Measurements from ENCODE around the gene MIER2.

Gene MIER2

DNA sequence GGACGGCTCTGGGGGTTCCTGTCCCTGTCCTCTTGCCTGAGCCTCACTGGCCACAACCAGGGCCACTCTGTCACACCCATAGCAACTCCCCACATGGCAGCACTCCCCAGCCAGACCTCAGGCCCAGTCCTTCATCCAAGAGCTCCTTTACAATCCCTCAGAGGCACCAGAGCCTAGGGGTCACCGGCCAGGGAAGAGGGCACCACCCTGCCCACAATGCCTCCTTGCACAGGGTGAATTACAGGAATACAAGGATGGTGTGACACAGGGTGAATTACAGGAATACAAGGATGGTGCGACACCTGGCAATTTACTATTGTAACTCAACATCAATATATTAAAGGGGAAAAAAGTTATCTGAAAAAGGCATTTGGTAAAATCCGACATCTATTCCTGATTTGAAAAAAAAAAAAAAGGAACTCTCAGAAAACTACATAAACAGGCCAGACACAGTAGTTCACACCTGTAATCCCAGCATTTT lies 16.5 kb downstream of the MIER2 start:
- no peak for DNase-seq

DNA sequence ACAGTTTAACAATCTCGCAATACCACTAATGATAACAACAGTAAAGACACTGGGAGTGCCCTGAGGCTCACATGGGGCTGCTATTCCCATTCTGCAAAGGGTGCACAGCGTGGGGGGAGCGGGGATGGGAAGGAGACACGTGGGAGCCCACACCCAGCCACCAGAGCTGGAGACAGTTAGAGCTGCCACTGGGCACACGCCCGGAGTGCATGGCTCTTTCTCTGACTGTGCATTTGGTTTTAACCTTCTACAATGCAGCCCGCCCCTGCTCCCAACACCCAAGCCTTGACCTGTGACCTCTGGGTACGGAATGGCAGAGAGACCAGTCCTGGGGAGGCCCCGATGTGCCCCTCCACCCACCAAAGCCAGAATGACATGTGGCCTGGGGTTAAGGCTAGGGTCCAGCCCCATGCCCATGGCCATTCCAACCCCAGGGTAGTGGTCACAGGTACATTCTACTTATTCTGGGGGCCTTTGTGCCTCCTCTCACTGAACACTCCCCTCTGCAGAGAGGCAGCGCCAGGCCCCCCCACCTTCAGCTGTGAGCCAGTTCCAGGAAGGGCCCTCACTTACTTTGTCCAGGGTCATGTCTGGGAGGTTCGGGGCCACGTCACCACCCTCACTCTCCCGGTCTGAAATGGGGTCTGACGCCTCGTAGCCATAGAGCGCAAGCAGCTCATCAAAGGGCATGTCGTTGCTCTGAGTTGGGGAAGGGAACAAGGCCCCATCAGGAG lies 17.1 kb downstream of the MIER2 start:
- no peak for DNase-seq

DNA sequence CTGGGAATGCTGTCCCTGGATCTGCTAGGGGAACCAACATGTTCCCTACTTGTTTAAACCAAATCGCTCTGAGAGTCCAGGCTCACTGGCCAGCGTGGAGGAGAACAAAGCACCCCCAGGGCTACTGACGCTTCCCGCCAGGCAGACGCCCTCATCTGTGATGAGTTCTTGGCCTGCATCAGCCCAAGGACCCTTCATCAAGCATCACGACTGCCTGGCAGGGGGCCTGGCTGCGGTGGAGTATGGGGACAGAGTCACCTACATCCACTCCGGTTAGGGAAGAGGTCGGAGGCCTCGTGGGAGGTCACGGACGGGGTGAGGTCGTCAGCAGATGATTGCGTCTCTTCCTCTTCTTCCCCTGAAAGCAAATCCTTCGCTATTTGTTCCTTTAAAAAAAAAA lies 17.7 kb downstream of the MIER2 start:
- DNase-seq: no peak

DNA sequence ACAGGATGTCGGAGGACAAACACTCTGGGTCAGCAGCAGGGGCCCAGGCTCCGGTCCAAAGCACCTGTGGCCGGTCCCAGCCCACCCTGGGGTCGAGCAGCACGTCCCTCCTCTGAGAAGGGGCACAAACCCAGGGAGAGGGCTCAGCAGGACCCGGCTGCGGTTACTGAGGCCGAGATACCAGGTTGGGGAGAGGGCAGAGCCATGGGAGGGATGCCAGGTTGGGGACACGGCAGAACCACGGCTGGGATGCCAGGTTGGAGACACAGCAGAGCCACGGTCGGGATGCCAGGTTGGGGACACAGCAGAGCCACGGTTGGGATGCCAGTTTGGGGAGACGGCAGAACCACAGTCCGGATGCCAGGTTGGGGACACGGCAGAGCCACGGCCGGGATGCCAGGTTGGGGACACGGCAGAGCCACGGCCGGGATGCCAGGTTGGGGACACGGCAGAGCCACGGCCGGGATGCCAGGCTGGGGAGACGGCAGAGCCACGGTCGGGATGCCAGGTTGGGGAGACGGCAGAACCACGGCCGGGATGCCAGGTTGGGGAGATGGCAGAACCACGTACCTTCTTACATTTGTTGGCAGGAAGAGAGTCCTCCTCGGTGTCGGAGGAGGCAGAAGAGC lies 18.5 kb downstream of the MIER2 start:
- DNase-seq: no peak

DNA sequence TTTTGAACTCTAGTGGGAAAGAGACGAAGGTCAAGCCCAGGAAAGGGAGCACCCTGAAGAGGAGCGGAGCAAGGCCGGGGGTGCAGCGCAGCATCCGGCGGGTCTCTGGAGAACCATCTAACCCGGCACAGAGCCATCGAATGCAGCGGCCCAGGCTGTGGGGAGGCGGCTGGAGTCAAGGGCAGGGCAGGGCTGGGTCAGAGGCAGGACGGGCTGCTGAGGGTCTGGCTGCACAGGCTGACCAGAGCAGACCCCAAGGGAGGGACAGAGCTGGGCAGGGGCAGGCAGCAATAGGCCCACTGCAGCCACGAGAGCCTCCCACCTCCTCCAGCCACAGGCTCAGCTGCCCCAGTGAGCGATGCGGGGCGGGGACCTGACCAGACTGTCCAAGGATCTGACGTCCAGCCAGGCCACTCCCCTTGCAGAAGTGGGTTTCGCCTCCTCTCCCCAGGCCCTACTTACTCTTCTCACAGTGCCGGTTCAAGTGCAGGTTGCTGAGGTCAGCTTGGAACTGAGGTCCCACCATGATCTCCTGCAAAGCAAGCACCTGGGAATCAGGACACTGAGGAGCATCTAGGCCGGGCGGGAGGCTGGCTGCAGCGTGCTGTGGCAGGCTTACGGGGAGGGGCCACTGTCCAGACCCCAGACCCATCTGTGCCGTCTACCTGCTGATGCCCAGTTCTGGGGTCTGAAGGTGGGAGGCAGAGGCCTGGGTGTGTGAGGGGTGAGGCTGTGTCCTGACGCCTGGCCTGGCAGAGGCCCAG lies 19.2 kb downstream of the MIER2 start:
- no peak for DNase-seq

DNA sequence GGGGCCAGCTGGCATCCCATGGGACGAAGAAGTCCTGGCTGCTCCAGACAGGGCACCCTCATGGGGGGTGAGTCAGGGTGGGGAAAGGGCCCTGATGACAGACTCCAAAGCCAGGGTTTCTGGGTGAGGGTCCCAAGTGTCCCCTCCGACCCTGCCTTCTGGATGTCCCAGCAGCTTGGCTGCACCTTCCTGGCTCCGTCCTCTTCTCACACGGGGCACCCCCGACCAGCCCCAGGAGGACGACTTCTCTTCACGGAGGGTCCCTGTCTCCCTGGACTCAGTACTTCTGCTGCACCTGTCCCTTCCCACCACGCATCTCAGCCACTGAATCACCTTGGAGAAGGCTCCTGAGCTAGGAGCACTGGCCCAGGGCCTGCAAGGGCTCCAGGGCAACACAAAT lies 19.9 kb downstream of the MIER2 start:
- DNase-seq: no peak

DNA sequence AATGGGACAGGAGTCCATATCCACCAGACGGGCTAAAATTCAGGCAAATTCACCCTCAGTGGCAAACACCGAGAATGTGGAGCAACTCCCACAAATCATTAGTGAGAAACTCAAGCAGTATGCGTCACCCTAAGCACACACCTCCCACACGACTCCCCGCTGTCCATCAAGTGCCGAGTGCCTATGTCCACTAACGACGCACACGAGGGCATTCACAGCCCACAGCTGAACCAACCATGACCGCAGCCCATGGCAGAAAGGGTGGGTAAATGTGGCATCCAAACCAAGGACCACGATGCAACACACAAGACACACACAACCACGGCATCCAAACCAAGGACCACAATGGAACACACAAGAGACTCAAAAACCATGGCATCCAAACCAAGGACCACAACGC lies 22.0 kb downstream of the MIER2 start:
- no peak for DNase-seq

DNA sequence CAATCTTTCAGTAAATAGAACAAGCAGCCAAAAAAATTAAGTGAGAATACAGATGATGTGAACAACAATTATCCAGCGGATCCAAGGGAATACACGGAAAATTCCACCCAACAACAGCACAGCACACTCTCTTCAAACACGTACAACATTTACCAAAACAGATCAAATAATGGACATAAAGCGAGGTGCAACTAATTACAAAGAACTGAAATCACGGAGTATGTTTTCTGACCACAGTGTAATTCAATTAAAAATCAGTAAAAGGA lies 26.2 kb downstream of the MIER2 start:
- no peak for DNase-seq

DNA sequence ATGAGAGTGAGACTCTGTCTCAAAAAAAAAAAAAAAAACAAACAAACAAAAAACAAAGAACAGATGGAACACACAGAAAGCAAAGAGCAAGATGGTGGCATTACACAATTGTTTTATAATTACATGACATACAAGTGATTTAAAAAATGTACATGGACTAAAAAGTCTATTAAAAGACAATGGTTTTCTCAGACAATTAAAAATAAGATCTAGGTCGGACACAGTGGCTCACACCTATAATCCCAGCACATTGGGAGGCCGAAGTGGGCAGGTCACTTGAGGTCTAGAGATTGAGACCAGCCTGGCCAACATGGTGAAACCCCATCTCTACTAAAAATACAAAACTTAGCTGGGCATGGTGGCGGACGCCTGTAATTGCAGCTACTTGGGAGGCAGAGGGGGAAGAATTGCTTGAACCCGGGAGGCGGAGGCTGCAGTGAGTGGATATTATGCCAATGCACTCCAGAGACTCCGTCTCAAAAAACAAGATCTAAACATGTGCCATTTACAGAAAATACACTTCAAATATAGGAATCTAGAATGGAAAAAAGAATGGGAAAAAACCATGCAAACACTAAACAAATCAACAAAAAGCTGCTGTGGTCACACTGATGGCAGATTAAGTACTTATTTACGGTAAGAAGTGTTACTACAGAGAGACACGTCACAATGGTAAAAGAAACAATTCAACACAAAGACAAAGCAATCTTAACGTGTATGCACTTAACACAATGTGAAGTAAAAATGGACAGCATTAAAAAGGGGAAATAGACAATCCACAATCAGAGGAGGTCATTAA lies 26.7 kb downstream of the MIER2 start:
- no peak for DNase-seq

DNA sequence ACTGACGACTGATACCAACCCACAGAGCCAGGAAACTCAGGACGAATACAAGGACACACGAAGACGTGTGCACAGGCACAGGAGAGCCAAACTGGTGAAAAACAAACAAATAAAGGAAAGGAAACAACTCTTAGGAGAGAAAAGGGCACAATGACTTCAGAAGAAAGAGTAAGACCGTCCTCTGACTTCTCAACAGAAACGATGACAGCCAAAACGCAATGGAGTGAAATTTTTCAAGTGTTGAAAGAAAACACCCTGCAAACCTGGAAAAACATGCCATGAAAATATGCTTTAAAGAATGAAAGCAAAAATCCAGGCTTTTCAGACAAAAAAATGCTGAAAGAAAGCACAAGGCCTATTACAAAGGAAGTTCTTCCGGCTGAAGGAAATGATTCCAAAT lies 28.8 kb downstream of the MIER2 start:
- no peak for DNase-seq

DNA sequence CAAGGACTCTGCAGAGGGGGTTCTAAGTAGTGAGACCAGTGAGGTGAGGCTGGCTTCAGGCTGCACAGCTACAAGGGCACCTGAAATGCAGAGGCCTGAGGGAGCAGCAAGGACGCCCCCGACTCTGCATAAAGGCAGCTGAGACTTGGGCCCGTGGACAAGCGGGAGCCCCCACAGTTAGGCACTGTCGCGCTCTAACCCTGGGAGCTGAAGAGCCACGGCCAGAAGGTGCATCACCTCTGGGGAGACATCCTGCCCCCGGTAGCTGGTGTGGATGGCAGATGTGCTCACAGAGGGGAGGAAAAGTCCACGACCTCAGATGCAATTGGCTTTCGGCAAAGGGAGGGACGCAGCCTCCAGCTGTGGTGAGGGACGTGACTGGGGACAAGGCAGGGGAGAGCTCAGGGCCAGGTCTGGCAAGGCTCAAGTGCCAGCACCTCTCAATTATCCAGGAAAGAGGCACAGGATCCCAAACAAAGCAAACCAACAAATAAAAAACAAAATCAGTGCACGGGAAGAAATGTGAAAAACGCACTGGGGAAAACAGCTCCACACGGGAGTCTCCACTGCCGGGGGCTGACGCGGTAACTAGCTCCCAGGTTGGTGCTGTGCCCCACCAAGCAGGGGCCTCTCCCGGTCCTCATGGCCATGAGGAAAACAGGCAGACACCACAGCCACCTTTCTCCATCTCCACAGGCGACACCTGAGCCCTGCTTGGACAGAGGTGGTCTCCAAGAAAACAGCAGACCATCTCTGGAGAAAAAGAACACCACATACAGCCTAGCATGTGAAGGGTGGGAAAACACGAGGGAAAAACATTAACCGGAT lies 30.4 kb downstream of the MIER2 start:
- DNase-seq: no peak

DNA sequence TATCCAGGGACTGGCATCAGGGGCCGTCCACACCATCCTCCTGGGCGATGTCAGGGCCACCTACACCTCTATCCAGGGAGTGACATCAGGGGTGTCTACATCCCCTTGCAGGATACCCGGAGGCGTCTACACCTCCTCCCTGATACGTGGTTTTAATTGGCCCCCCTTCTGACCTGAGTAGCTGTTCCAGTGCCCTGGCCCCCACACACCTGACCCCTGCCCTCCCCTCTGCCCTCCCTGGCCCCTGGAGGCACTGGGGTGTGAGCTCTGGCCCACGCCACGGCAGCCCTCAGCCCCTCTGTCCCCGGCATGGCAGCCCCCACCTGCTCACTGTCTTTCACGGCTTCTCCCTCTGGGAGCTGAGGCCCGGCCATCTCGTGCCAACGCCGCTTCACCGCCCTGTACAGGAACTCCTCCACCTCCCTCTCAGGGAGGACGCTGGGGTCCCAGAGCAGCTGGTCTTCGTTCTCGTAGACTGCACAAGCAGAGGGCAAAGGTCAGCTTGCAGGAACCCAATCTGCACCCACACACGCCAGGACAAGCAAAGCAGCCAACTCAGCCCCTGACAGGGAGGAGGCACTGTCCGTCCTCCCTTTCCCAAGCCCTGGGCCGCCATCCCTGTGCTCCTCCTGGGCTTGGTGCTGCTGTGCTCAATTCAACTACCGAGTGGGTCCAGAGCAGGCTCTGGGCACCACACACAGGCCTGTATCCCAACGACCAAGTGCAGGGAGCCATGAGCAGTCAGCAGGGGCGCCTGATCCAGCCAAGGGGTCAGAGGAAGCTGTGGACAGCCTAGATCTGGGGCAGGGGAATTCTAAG lies 31.2 kb downstream of the MIER2 start:
- no peak for DNase-seq

DNA sequence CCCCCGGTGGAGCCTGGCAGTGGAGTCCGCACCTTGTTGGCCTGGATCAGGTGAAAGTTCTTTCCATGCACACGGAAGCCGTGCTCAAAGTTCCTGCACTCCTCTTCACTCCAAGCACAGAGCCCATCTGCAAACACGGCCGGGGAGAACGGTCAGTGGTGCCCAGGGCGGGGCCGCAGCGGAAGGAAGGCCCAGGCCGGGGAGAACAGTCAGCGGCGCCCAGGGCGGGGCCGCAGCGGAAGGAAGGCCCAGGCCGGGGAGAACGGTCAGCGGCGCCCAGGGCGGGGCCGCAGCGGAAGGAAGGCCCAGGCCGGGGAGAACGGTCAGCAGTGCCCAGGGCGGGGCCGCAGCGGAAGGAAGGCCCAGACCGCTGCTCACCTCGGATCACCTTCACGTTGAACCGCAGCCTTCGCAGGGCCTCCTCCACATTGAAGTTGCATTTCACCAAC lies 32.8 kb downstream of the MIER2 start:
- no peak for DNase-seq

DNA sequence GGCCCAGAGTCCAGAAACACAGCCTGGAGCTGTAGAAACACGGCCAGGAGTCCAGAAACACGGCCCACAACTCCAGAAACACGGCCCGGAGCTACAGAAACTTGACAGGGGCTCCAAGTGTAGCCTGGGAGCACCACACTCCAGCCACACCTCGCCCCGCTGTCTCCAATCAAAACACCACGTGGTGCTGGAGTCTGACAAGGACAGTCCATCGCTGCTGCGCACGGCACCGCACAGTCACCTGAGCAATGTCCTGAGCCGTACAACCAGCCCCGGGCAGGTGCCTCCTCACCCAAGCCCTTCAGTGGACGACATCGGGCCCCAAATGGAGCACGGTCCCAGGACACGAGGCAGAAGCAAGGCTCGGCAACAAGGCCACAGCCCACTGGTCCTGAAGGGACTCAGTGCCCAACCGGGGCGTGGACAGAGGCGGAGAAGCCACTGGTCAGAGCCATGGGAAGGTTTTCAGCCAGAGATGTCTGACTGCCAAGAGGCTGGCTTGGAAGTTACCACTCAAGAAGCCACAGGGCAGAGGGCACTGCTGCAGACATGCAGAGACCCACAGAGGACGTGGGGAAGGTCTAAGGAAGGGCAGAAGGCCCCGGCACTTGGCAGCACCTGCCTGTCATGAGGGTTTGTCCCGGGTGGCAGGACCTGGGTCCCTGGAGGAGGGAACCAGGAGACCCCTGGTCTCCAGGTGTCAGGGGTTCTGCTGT lies 33.7 kb downstream of the MIER2 start:
- no peak for DNase-seq

DNA sequence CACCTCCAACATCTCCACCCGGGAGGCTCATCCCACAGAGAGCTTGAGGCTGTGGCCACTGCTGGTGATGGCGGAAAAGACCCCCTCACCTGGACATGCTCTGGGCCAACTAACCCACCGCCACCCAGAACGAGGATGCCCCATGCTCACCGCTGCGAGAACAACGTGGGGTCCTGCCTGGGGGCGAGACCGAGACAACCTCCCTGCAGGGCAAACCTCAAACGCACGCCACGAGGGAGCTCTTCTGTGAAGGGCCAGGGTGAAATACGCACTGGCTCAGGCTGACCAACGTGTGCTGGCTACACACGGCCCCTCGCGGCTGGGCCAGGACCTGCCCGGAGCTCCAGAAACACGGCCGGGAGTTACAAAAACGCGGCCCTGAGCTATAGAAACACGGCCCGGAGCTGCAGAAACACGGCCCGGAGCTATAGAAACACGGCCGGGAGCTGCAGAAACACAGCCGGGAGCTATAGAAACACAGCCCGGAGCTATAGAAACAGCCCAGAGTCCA lies 34.4 kb downstream of the MIER2 start:
- no peak for DNase-seq

DNA sequence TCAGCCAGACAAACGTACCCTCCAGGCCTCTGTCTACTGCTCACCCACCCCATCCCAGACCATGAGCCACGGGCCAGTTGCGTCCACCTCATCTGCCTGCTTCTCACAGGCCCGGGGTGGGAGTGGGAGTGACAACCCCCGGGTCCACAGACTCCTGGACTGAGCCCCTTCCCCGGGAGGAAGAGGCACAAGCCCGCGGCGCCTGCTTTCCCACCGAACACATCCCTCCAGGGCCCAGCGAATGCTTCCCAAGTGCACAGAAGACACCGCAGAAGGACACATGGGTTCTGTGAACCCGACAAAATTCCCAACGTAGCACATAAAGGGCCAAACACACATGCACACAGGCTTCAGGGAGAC lies 35.4 kb downstream of the MIER2 start:
- no peak for DNase-seq

DNA sequence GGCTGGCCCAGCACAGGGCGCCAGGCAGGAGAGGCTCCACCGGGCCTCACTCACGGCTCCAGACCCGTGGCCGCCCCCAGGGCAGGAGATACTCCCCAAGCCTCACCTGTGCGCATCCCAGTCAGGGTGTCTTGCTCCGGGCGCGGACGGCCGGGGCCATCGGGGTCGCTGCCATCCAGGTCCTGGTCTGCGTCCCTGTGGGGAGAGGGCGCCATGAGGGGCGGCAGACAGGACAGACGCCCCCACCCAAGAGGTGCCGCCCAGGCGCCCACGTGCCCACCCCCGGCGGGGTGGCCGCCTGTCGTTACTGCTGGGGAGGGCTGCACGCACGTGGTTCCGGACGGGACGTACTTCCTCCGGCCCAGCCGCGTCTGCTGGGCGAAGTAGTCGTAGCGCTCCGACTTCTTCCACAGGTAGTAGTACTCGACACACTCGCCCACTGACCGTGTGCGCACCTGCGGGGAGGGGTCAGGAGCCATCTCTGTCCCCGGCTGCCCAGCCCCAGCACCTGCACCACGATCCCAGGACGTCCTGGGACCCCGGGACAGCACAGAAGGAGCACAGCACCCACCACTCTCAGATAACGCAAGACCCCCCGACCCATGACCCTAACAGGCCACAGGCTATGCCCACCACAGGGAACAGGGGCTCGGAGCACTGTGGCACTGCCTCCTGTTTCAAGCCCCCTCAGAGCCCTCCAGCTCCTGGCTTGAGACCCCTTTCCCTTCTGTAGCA lies 36.0 kb downstream of the MIER2 start:
- DNase-seq: no peak

DNA sequence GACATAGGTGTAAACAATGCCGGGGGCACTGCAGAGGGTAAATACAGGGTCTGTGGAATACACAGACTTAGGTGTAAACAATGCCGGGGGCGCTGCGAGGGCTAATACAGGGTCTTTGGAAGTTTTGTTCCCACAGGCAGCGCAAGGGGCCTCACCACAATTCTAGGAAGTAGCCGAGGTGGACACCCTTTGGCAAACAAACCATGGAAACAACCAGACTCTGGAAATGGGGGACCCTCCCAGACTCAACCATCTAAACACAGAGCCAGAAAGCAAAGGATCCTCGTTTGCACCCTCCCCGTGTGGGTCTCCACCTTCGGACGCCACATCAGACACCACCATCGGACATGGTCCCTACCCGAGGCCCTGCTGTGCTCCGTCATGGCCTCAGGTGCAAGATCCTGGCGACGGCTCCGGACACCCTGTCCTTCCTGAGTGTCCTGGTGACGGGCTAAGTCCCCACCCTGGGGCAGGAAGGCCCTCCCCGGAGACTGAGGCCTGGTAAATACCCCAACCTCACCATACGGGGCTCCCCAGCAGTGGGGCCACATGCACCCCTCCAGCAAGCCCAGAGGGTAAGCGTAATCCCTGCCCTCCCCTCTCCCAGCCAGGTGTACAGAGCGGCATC lies 36.7 kb downstream of the MIER2 start:
- no peak for DNase-seq

DNA sequence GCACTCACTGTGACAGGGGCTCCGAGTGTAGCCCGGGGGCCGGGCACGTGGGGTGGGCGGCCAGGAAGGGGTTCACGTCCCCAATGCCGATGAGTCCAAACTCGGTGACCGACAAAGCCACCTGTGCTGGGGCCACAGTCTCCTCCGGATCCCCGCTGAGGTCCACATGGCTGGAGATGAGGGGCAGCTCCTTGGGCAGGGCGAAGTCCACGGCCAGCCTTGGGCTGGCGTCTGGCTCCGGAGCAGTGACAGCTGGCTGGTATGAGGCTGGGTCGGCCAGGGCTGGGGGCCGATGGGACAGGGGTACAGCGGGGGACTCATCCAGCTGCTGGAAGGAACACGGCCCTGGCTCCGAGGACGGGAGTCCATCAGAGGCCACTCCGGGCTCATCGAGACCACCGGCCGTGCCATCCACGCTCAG lies 37.5 kb downstream of the MIER2 start:
- no peak for DNase-seq

Measured in CD4-positive, alpha-beta T cell treated with Interleukin-17A for 1 hour (primary cell).